NCI-H1105 (cell line): ENCODE measurements around the gene BAIAP2.
A peak's percentile ranks its signal among the peaks of the same experiment; 100 is the strongest.

Experiments
- DNase-seq: peaks from one replicate; lab custom pipeline; 2025; lab: John Stamatoyannopoulos, UW

BAIAP2 gene

DNA sequence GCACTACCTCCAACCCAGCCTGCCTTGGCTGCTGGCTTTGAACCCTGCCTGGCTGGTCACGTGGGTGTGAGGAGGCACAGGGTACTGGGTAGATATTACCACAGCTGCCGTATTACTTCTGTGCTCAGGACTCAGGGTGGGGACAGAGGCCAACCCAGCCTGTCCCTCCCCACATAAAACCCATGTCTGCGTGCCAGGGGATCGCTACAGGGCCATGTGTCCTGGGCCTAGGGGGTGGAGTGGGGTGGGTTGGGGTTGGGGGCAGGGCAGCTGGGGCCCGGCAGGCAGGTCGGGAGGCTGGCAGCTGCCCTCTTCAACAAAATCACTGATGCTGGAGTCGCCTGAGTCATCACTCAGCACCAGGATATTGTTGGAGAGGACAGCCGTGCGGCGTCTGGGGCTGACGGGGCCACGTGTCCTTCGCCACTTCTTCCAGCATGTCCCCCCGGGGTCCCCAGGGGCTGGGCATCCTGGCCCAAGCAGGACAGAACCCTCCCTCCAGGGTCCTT, 90.7 kb downstream of the BAIAP2 start:
- peak; percentile 12 for DNase-seq

DNA sequence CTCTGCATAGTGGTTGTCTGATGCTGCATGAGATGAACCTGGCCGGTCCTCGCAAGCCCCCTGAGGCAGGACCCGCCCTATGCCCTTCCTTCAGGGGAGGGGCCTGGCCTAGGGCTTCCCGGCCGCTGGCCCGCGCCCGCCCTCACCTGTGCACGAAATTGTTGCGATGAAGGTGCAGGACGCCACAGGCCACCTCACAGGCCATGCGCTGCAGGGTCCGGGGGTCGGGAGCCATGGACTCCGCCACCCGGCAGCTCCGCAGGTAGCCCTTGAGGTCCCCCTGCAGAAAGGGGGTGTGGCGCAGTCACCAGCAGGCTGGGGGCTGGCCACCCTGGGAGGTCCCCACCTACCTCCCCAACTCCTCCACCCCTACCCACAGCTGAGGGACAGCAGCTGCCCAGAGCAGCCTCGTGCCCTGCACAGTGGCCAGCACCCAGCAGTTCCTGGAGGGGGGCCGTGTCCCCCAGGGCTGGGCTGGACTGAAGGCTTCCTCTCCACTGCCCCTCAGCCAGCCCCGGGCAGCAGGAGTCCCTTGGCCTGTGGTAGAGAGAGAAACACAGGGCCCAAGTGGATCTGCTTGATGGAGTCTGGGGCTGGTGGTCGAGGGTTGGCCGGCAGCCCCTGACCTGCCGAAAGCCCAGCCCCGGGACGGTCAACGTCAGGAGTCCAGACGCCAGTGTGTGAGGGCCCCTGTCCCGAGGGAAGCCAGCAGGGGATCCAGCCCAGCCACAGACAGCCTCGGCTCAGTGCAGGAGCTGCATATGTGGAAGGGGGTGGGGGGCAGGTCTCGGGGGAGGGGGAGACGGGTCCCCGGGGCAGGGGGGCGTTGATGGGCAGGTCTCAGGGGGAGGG, 91.6 kb downstream of the BAIAP2 start:
- DNase-seq = no peak

DNA sequence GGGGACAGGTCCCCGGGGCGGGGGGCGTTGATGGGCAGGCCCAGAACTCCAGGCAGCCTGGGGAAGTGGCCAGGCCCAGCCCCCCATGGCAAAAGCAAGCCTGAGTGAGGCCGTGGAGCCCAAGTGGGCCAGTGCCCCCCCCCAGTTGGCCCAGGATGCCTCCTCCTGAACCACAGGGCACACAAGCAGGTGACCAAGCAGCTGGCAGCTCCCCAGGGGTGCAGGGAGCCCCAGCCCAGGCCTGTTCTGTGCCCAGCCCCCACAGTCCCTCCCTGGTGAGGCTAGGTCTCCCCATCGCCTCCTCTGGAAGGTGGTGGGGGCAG, 92.1 kb downstream of the BAIAP2 start:
- no peak for DNase-seq

DNA sequence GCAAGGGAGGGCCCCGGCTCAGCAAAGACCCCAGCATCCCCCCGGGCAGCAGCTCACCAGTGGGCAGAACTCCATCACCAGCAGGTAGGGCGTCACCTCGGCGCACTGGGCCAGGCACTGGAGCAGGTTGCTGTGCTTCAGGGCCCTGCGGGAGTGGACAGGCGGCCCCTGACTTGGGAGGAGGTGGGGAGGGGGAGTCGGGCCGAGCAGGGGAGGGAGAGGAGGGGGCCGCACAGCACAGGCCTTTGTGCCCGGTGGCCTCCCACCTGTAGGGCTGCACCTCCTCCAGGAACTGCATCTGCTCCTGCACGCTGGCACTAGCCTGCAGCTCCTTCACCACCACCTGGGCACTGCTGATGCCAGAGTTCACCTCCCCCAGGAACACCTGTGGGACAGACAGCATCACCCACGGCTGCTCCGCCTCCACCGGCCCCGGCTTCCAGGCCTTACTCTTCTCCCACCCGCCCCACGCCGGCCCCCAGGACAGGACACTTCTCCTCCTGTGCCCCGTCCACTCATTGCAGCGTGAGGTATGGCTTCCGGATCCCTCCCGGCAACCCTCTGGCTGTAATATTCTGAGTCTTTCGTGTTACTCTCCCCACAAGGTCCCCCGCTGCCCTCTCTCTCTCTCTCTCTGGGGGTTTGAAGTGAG, 92.7 kb downstream of the BAIAP2 start:
- DNase-seq = no peak

DNA sequence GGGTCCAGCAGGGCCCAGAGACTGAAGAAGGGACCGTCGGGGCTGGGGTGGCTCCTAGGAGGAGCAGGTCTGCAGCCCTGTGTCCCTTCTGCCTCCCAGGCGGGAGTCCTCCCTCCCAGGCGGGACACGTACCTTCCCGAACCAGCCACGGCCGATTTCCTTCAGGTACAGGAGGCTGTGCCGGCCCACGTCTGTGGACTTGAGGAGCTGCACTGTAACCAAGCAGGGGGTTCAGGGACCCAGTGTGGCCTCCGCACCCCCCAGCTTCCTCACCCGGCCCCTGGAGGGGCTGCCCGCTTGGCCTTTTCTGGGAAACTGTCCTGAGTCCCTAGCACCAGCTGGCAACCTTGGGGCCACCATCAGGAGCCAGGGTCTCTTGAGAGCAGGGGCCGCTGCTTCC, 93.4 kb downstream of the BAIAP2 start:
- DNase-seq = no peak

DNA sequence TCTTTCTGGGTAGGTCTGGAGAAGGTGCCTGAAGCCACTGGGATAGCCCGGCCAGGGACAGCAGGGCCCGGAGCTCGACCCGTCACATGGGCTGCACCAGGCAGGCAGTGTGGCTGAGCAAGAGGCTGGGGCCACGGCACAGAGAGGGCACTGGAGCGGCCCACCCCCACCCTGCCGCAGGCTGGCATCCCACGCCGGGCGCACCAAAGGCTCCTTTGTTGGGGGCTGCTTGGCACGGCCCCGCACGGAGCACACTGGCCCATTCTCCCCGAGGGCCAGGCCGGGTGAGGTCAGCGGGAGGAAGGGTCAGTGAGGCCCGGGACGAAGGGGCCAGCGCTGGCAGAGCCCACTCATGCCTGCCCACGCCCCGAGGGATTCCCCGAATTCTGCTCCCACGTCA, 93.8 kb downstream of the BAIAP2 start:
- no peak for DNase-seq

DNA sequence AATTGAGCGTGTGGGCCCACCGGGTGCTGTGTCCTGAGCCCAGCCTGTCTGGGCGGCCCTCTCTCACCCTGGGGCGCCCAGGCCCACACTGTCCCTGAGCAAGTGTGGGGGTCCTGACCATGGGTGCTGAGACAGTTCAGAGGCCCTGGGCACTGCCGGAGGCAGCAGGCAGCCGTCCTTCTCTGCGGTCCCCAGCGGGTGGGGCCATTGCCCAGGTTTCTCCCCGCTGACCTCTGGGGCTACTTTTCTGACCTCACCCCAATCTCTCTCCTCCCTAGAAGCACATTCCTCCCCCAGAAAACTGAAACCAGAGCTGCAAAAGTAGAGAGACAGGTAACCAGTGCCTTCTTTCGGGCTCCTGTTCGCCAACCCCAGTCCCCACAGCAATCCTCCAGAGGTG, 94.3 kb downstream of the BAIAP2 start:
- DNase-seq = no peak

DNA sequence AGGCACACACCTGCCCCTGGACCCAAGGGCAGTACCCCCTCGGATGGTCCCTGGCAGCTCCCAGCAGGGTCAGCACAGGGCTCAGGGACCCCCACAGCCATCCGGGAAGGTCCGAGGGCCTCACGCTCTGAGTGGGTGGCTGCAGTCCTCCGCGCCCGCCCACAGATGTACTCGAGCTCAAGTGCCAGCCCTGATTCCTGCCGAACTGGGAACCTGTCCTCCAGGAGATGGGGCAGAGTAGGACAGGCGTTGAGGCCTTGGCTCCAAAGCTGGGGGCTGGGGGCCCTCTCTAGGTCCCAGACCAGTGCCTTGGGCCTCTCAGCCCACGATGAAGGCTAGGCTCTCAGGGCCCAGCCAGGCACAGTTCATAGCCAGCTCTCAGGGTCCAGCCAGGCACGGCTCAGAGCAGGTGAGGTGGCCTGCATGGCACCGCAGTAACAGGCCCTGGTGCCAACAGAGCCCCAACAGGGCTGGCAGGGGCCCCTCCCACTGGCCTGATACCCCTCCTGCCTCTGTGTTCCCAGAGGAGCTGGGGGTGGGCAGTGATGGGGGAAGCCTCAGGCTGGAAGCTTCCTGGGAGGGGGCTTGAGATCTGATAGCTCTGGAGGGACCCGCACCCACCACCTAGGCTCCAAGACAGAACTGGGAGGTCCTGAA, 94.9 kb downstream of the BAIAP2 start:
- DNase-seq = no peak

DNA sequence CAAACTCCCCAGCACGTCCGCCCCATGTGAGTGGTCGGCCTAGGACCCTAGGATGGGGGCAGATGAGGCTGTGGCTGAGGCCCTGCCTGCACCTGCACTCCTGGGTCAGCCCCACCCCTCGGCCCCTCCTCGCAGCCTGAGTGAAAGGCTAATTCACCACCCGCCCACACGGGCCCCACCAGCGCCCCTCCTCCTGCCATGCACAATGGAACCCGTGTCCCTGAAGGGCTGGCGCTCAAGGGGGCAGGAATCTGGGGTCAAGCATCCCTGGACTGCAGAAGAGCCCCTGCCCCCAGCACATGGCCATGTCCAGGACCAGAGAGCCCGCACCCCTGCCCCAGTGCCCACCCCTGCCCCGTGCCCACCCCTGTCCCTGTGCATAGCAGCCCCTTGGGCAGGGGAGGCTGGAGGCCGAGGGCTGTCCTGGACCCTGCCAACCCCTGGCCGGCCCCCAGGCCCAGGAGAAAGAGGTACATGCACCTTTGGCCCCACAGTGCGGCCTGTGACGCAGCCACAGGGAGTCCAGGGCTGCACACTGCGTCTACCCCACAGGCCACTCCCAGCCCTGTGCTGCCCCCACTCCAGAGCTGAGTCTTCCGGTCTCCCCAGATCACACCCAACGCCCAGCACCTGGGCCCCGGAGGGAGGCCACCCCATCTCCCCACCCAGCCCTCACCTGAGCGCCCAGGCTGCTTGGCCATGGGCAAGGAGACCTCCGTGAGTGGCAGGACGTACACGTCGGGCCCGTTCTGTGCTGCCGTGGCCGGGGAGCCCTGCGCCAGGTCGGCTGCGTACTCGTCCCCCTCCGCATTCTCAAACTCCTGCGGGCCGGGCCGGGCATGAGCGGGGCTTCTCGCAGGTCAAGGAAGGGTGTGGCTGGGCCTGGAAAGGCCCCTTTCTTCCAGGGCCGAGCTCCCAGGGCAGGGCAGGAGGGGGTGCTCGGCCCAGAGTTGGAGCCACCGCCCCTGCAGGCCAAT, 95.7 kb downstream of the BAIAP2 start:
- DNase-seq = no peak

DNA sequence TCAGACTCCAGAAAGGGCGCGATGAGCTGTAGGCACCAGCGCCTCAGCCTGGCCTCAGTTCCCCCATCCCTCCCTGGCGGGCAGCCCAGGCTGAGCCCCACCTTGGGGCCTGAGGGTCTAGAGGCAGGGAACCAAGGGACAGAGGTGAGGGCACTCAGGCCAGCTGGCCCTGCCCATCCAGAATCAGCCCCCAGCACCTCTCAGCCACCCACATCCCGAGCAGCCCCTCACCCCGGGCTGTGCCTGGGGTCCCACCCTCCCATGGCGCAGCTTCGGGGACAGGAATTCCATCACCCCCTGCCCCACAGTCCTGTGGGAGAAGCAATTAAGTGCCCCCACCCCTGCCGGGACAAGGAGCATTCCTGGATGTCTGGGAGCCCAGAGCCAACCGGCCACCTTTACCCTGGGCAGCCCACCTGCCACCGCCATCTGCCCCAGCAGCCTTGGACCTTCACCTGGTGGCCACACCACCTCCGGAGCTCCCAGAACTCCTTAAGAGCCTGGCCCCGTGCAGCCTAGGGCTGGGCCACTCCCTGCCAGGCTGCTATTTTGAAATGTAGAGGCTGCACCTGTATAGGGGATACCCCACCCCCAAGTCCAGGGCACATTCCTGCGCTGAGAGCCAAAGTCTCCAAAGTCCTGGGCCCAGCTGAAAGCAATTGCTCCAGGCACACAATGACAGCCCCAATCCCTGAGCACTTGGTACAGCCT, 96.7 kb downstream of the BAIAP2 start:
- DNase-seq = no peak

DNA sequence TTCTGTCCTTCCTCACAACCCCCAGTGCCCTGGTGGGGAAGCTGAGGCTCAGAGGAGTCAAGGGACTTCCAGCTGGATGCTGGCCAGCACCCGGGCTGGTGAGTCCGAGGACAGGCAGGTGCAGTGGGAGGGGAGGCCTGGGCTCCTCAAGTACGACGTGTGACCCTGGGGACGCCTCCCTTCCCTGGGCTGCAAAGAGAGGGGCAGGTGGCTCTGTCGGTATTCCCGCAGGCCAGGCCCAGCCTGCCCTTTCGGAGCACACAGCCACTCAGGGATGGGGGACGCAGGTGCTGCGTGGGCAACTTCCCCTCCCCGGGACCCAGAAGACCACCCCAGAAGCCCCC, 97.2 kb downstream of the BAIAP2 start:
- DNase-seq = no peak

DNA sequence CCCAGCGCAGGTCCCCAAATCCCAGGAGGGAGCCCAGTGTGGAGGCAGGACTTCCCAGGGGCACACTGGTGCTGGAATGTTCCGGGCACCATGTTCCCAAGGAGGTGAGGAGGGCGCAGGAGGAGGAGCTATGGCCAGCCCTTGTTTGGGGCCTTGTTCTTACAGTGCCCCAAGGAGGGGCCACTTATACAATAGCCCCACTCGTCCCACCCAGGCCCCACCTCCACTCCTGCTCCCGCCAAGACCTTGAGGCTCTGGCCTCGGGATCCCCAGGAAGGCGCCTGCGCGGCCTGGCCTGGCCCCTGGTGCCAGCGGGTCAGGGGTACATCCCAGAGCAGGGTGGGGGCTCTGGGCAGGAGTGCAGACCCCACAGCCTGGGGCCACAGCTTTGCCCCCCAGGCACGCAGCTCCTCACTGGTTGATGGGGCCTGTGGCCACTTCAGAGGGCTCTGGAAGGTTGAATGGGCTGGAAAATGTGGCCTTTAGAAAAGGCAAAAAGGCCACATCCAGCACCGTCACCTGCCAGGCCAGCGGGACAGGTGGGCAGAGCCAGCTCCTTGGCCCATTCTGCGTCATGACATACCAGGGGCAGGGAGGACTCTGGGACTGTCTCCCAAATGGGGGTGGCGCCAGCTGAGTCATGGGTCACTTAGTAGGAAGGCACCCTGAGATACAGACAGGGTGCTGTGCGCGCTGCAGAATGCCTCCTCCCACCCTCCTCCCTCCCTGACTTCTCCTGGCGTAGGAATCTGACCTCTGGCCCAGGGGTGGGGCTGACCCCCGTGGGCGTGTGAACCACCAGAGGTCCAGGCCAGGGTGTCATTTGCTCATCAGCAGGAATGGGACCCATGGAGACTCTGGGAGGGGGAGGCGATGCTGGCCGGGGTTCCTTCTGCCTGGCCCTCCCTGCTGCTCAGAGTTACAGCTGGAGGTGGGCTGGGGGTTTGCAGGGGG, 98.1 kb downstream of the BAIAP2 start:
- no peak for DNase-seq

DNA sequence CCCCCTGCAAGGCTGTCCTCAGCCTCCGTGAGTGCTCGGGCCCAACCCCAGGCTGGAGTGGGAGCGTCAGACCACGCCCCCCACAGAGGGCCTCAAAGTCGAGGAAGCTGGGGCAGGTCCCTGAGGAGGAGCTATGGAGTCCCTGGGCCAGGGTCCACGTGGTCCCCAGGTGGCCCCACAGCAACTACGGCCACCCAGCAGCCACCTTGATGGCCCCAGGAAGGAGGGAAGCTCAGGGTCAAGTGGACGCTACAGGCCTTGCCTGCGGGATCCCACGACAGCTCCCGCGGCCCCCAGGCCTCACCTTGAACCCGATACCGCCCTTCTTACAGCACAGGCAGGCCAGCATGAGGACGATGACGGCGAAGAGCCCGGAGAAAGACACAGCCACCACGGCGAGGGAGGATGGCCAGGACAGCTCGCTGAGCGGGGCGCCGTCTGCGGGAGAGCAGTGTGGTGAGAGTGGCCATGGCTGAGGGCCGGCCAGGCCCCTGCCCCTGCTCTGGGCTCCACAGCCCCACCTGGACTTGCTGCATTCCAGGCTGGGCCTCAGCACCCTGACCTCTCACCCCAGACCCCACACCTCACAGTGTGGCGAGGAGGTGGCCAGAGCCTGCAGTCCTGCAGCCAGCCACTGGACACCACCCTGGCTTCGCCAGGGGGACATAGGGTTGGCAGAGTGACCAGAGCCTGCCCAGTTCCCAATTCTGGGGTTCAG, 99.3 kb downstream of the BAIAP2 start:
- DNase-seq = no peak

DNA sequence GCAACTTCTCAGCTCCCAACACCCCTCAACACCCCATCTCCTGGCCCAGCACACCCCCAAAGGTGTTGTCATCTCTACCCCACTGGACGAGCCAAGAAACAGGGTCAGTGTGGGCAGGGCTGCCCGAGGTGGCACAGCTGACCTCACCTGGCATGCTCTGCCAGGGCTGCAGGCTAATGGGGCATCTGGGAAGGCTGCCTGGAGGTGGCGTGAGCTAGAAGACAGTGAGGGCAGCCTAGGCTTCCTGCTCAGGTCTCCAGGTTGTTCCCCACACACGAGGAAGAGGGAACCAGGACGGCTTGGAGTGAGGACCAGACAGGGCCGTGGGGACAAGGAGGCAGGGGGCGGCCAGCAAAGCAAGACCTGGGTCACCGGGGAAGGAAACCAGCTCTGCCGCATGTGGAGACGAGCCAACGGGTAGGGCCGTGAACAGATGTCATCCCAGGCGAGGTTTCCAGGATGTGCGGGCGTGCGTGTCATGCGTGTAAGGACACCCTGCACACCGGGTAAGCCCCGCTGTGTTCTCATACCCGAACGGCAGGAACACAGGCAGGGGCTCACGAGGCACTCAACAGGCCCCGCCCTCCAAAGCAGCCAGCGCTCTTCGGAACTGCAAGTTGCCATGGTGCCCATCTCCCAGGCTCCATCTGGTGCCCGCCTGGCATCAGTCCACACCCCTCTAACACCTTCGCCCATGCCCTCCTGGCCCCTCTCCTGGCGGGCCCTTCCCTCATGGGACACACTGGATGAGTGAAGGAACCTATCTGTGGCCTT, 100.7 kb downstream of the BAIAP2 start:
- peak; percentile 87 for DNase-seq

DNA sequence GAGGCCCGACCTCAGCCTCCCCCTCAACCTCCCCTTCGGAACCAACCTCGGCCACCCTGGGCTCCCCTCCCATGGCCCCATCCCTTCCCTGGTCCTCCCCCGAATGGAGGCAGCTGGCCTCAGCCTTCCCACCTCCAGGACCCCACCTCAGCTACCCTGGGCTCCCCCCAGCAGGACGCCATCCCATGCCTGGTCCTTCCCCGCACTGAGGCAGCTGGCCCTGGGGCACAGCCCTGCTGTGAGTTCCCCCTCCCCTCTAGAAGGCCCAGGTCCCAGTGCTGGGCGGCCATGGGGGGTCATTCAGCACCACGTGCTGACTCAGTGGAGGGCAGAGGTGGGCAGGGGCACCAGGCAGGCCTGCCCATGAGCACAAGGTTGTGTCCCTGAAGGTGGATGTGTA, 101.4 kb downstream of the BAIAP2 start:
- no peak for DNase-seq

DNA sequence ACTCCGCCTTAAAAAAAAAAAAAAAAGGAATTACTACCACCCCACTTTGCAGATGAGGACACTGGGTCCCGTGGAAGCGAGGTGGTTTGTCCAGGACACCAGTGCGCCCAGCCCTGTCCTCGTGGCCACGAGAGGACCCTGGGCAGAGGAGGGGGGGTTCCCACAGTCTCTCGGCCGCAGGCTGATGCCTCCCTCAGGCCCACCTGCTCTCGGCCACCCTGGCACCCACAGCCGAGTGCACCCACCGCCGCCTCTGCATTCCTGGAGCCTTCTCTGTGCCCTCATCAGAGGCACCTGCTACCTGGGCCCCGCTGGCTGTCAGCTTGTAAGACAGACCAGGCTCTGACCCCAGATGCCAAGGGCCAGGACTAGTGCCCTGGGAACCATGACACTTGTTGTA, 102.3 kb downstream of the BAIAP2 start:
- no peak for DNase-seq

DNA sequence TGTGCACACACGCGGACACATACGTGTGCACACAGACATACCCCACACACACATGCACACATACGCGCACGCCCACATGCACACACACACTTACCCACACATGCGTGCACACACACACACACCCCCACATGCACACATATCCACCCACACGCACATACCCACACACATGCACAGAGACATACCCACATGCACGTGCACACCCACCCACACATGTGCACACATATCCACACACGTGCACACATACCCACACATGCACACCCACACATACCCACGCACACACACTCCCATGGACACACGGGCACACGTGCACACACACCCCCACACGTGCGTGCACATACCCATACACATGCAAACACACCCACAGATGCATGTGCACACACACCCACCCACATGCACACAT, 103.1 kb downstream of the BAIAP2 start:
- DNase-seq = no peak

DNA sequence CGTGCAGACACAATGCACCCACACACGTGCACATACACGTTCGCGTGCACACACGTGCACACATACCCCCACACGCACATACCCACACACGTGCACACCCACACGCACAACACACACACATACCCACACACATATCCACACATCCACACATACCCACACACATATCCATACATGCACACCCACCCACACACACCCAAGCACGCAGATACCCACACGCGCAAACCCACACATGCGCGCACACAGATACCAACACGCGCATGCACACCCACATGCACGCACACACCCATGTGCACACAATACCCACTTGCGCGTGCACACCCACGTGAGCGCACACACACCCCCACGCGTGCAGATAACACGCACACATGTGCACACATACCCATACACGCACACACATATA, 103.5 kb downstream of the BAIAP2 start:
- no peak for DNase-seq

DNA sequence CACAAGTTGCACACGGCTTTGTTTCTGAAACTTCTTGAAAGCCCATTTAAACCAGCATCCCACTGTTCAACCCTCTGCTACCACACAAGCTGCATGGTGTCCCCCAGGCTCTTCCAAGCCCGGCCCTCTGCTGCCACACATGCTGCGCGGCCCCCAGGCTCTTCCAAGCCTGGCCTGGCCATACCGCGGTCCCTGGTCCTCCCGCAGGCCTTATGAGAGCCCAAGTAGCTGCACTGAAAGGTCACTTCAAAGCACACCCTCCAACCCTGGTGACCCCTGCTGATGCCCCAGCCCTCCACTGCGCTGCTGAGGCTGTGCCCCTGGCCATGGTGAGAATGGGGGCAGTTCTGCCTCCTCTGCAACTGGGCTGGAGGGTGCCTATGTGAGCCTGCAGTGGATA, 104.5 kb downstream of the BAIAP2 start:
- no peak for DNase-seq
